ENCODE measurements around the gene TJP1.

GRCh38 chr15:29677455-29677854 lies 144.8 kb downstream of the TJP1 start:
- TF ChIP-seq CTCF (IDR thresholded peaks at IDR 0.05; ENCODE audit: poor library complexity) (no peak), EZH2 (IDR thresholded peaks at IDR 0.05; ENCODE audit: borderline replicate concordance) (no peak), EZH2phosphoT487 (IDR thresholded peaks at IDR 0.05; ENCODE audit: low read depth, severe bottlenecking, unreplicated experiment) (no peak)
